ENCODE results near the gene IL3.

DNA sequence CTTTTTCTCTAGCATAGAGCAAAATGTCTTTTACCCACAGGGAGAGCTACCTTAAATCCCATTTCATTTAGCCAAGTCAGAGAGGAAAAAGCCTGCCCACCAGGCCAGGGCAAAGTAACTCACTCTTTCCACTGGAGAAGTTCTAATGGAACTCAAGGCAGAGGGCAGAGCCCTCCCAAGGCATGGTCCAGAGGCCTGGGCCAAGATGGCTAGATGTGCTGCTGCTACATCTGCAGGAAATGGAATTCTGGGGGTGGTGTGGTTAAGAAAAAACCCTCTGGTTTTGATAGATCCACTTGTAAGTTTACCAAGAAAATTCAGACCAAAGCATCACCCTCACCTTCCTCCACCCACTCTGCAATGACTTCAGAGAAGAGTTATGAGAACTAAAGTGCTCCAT is 50.5 kb downstream of the IL3 start:
- TF ChIP-seq, protein P1, sequence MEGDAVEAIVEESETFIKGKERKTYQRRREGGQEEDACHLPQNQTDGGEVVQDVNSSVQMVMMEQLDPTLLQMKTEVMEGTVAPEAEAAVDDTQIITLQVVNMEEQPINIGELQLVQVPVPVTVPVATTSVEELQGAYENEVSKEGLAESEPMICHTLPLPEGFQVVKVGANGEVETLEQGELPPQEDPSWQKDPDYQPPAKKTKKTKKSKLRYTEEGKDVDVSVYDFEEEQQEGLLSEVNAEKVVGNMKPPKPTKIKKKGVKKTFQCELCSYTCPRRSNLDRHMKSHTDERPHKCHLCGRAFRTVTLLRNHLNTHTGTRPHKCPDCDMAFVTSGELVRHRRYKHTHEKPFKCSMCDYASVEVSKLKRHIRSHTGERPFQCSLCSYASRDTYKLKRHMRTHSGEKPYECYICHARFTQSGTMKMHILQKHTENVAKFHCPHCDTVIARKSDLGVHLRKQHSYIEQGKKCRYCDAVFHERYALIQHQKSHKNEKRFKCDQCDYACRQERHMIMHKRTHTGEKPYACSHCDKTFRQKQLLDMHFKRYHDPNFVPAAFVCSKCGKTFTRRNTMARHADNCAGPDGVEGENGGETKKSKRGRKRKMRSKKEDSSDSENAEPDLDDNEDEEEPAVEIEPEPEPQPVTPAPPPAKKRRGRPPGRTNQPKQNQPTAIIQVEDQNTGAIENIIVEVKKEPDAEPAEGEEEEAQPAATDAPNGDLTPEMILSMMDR (IDR thresholded peaks at IDR 0.05) = no peak
- TF ChIP-seq EZH2 (IDR thresholded peaks at IDR 0.05) = no peak
